C4-2B (cell line): ENCODE results near the gene TTC16.

Source experiments
- H3K27ac ChIP-seq: fragments of 450-650 bp; 2 replicates; pipeline ENCODE4 v1.5.1; 2017
- CTCF ChIP-seq: fragments of 450-650 bp; conservative IDR thresholded peaks from 2 replicates; pipeline ENCODE4 v1.5.1; 2017; ENCODE audit warnings: mild to moderate bottlenecking
- ZFX ChIP-seq: fragments of 450-650 bp; IDR thresholded peaks from 2 replicates; pipeline ENCODE4 v1.6.1; 2017

Gene TTC16

GRCh38 chr9:127715470-127716337, at the start of gene TTC16, which contains the start of gene PTRH1:
Gene TTC16 (plus strand): TSS chr9:127716079. CDS start chr9:127716146, 67 bp downstream.
Gene PTRH1 (minus strand): TSS chr9:127715663. CDS start chr9:127715639, 24 bp downstream.
- TF ChIP-seq ZFX: peak; percentile 55; the same call in 1 of the 2 replicates
- no peak for TF ChIP-seq CTCF
- peak within 1 kb of the TSS; percentile 68 for H3K27ac ChIP-seq

GRCh38 chr9:127667127-127667844, 48.6 kb upstream of the TTC16 start:
- no peak for TF ChIP-seq ZFX
- TF ChIP-seq CTCF: no peak
- no peak overlapping the region for H3K27ac ChIP-seq

GRCh38 chr9:127667906-127668305, 48.0 kb upstream of the TTC16 start:
- H3K27ac ChIP-seq: no peak overlapping the region
- TF ChIP-seq CTCF: no peak
- TF ChIP-seq ZFX: no peak; the same call in 1 of the 2 replicates

- TF ChIP-seq CTCF: no peak
- TF ChIP-seq ZFX: no peak
- no peak overlapping the region for H3K27ac ChIP-seq
Observed at GRCh38 chr9:127673234-127673633, 42.6 kb upstream of the TTC16 start.

GRCh38 chr9:127676638-127677037, 39.2 kb upstream of the TTC16 start:
- H3K27ac ChIP-seq: no peak overlapping the region
- no peak for TF ChIP-seq ZFX
- no peak for TF ChIP-seq CTCF

GRCh38 chr9:127679506-127679905, 36.4 kb upstream of the TTC16 start:
- TF ChIP-seq ZFX: no peak
- no peak for TF ChIP-seq CTCF
- H3K27ac ChIP-seq: no peak overlapping the region

- no peak for TF ChIP-seq CTCF
- no peak overlapping the region for H3K27ac ChIP-seq
Observed at GRCh38 chr9:127680226-127680625, 35.7 kb upstream of the TTC16 start.
